HepG2 (cell line): ENCODE data around the gene SAE1. TPM values are rescaled to one million over a fixed set of nuclear protein-coding genes. Genes with fewer than 3 reads are reported as not detected.

Experiments
- ARID2 ChIP-seq: sonication (generic); formaldehyde crosslinking; IDR thresholded peaks from 2 replicates; pipeline ENCODE4 v1.8.1; 2022; ENCODE audit warnings: mild to moderate bottlenecking, missing genetic modification reagents, borderline replicate concordance
- BORCS8-MEF2B ChIP-seq: sonication (generic); formaldehyde crosslinking; IDR thresholded peaks from 2 replicates; pipeline ENCODE4 v1.8.0; 2022; ENCODE audit warnings: mild to moderate bottlenecking, missing genetic modification reagents
- DNMT1 ChIP-seq: sonication (generic); formaldehyde crosslinking; IDR thresholded peaks from 2 replicates; pipeline ENCODE4 v1.5.1; 2020; ENCODE audit warnings: mild to moderate bottlenecking, missing genetic modification reagents
- E2F1 ChIP-seq: sonication (generic); formaldehyde crosslinking; IDR thresholded peaks from 2 replicates; pipeline ENCODE4 v1.5.0; 2020; ENCODE audit warnings: missing genetic modification reagents
- GABPB1 ChIP-seq: IDR thresholded peaks from 2 replicates; pipeline ENCODE4 v1.6.1; 2016; ENCODE audit warnings: mild to moderate bottlenecking, missing genetic modification reagents, moderate library complexity, missing compliant biosample characterization
- HMGA1 ChIP-seq: sonication (generic); formaldehyde crosslinking; conservative IDR thresholded peaks from 2 replicates; pipeline ENCODE4 v1.4.0; 2020; ENCODE audit warnings: missing genetic modification reagents
- HNF1B ChIP-seq: sonication (generic); formaldehyde crosslinking; IDR thresholded peaks from 2 replicates; pipeline ENCODE4 v1.5.1; 2020; ENCODE audit warnings: mild to moderate bottlenecking, moderate library complexity, missing genetic modification reagents
- HNRNPLL ChIP-seq: fragments of 200-400 bp; formaldehyde crosslinking; IDR thresholded peaks from 2 replicates; pipeline ENCODE4 v1.6.1; 2017; ENCODE audit warnings: mild to moderate bottlenecking, low read depth, low read length; ENCODE audit not compliant: poor library complexity, severe bottlenecking
- MIER3 ChIP-seq: IDR thresholded peaks from 2 replicates; pipeline ENCODE4 v1.6.1; 2016; ENCODE audit warnings: missing compliant biosample characterization, borderline replicate concordance
- MZF1 ChIP-seq: sonication (generic); formaldehyde crosslinking; IDR thresholded peaks from 2 replicates; pipeline ENCODE4 v1.8.1; 2023; ENCODE audit warnings: mild to moderate bottlenecking, missing genetic modification reagents, borderline replicate concordance
- NR2C2 ChIP-seq: sonication (generic); formaldehyde crosslinking; IDR thresholded peaks from 2 replicates; pipeline ENCODE4 v1.4.0; 2020; ENCODE audit warnings: missing genetic modification reagents, mild to moderate bottlenecking, moderate library complexity, borderline replicate concordance
- PHF5A ChIP-seq: IDR thresholded peaks from one replicate; pipeline ENCODE4 v1.6.1; 2018; ENCODE audit warnings: low read depth, missing genetic modification reagents; ENCODE audit not compliant: unreplicated experiment
- PTBP1 ChIP-seq: fragments of 200-400 bp; formaldehyde crosslinking; IDR thresholded peaks from 2 replicates; pipeline ENCODE4 v1.6.1; 2018; ENCODE audit warnings: low read length, low read depth; ENCODE audit not compliant: poor library complexity, severe bottlenecking
- SAFB2 ChIP-seq: sonication (generic); formaldehyde crosslinking; IDR thresholded peaks from 2 replicates; pipeline ENCODE4 v1.5.1; 2020; ENCODE audit warnings: missing genetic modification reagents, low read depth, mild to moderate bottlenecking, borderline replicate concordance
- SNRNP70 ChIP-seq: fragments of 200-400 bp; formaldehyde crosslinking; IDR thresholded peaks from 2 replicates; pipeline ENCODE4 v1.6.1; 2017; ENCODE audit warnings: mild to moderate bottlenecking, low read depth, low read length, moderate library complexity
- ZFX ChIP-seq: sonication (generic); formaldehyde crosslinking; IDR thresholded peaks from 2 replicates; pipeline ENCODE4 v1.4.0; 2020; ENCODE audit warnings: mild to moderate bottlenecking, low read depth, missing genetic modification reagents, moderate library complexity
- ZMYM2 ChIP-seq: sonication (generic); formaldehyde crosslinking; IDR thresholded peaks from 2 replicates; pipeline ENCODE4 v1.8.0; 2022; ENCODE audit warnings: mild to moderate bottlenecking, missing genetic modification reagents
- ZNF234 ChIP-seq: sonication (generic); formaldehyde crosslinking; conservative IDR thresholded peaks from 2 replicates; pipeline ENCODE4 v1.5.1; 2020; ENCODE audit warnings: mild to moderate bottlenecking, missing genetic modification reagents
- ZNF260 ChIP-seq: sonication (generic); formaldehyde crosslinking; IDR thresholded peaks from 2 replicates; pipeline ENCODE4 v1.4.0; 2020; ENCODE audit warnings: missing genetic modification reagents, low read depth, mild to moderate bottlenecking, borderline replicate concordance
- ZNF33B ChIP-seq: sonication (generic); formaldehyde crosslinking; IDR thresholded peaks from 2 replicates; pipeline ENCODE4 v1.5.1; 2020; ENCODE audit warnings: mild to moderate bottlenecking, missing genetic modification reagents
- ZNF343 ChIP-seq: sonication (generic); formaldehyde crosslinking; IDR thresholded peaks from 2 replicates; pipeline ENCODE4 v1.4.0; 2020; ENCODE audit warnings: mild to moderate bottlenecking, missing genetic modification reagents
- ZNF512B ChIP-seq: sonication (generic); formaldehyde crosslinking; IDR thresholded peaks from 2 replicates; pipeline ENCODE4 v1.5.1; 2020; ENCODE audit warnings: missing genetic modification reagents, mild to moderate bottlenecking, borderline replicate concordance
- ZNF570 ChIP-seq: sonication (generic); formaldehyde crosslinking; IDR thresholded peaks from 2 replicates; pipeline ENCODE4 v1.4.0; 2020; ENCODE audit warnings: mild to moderate bottlenecking, missing genetic modification reagents, borderline replicate concordance
- ZNF674 ChIP-seq: sonication (generic); formaldehyde crosslinking; IDR thresholded peaks from 2 replicates; pipeline ENCODE4 v1.5.0; 2020; ENCODE audit warnings: low read depth, mild to moderate bottlenecking, missing genetic modification reagents
- ZNF780A ChIP-seq: sonication (generic); formaldehyde crosslinking; IDR thresholded peaks from 2 replicates; pipeline ENCODE4 v1.8.0; 2022; ENCODE audit warnings: mild to moderate bottlenecking, missing genetic modification reagents, moderate library complexity
- ZNF879 ChIP-seq: sonication (generic); formaldehyde crosslinking; IDR thresholded peaks from 2 replicates; pipeline ENCODE4 v1.8.1; 2023; ENCODE audit warnings: missing genetic modification reagents
- polyA plus RNA-seq, 8 experiments: library from polyadenylated mRNA; depleted of rRNA in 3 of 8; stranded (reverse) in 7 of 8; unstranded in 1 of 8; fragments of >200 nt; fragmentation: Illumina TruSeq in 4 of 8; extraction: Trizol in 4 of 8; gene quantifications; 2 replicates each; pipeline versions ENCODE4 v1.2.1 to v1.2.3, GENCODE V29; 2011 to 2016; ENCODE audit warnings: low read depth in 4 of 8, missing spikeins in 1 of 8, mixed read lengths in 1 of 8; ENCODE audit not compliant: insufficient read depth in 1 of 8
- total RNA-seq, 5 experiments: library from RNA; depleted of rRNA; stranded (reverse); fragments of >200 nt; fragmentation: Illumina TruSeq; extraction: Trizol; gene quantifications; 2 replicates each; pipeline ENCODE4 v1.2.3, GENCODE V29; 2016; ENCODE audit warnings: low read depth in 1 of 5

Gene SAE1
- total and polyA plus RNA-seq, 2 of the 13 experiments (the other 11 are each of a cell fraction or from before 2014, with no cell fraction given), result 87.6 to 197 TPM

- TF ChIP-seq HNF1B (peak; percentile 20; the same call in 1 of the 2 replicates), GABPB1 (CRISPR knock-in tag) (peak; percentile 17; the same call in 1 of the 2 replicates), NR2C2 (no peak), MIER3 (0 out of 2 replicates have a peak, but pooled peaks have one; percentile 22), DNMT1 (CRISPR knock-in tag) (no peak), BORCS8-MEF2B (CRISPR knock-in tag) (peak; percentile 38; the same call in 1 of the 2 replicates), E2F1 (CRISPR knock-in tag) (no peak), ZNF33B (CRISPR knock-in tag) (no peak), PHF5A (no peak), MZF1 (CRISPR knock-in tag) (no peak), ZNF343 (no peak), ZNF260 (CRISPR knock-in tag) (no peak), HNRNPLL (peak; percentile 20), SAFB2 (CRISPR knock-in tag) (no peak), HMGA1 (CRISPR knock-in tag) (no peak), ZNF780A (CRISPR knock-in tag) (no peak), ZNF879 (CRISPR knock-in tag) (no peak), SNRNP70 (no peak), ZNF570 (CRISPR knock-in tag) (no peak), ZNF512B (no peak), ZFX (CRISPR knock-in tag) (0 out of 2 replicates have a peak, but pooled peaks have one; percentile 6), ZMYM2 (CRISPR knock-in tag) (no peak), ARID2 (CRISPR knock-in tag) (no peak), PTBP1 (no peak), ZNF674 (no peak), ZNF234 (CRISPR knock-in tag) (no peak)
Measured at GRCh38 chr19:47111006-47111621, 19.5 kb upstream of the SAE1 start (continued).
